Measurements from ENCODE around the gene MBTPS1.

MBTPS1 gene

GRCh38 chr16:84075376-84075775 is 41.4 kb downstream of the MBTPS1 start:
- TF ChIP-seq CSDC2 (CRISPR knock-in tag; IDR thresholded peaks at IDR 0.05) (no peak), TCF4 (CRISPR knock-in tag; IDR thresholded peaks at IDR 0.05; ENCODE audit: borderline replicate concordance) (no peak), ZC3H10 (CRISPR knock-in tag; IDR thresholded peaks at IDR 0.05) (no peak), ZFP30 (CRISPR knock-in tag; IDR thresholded peaks at IDR 0.05) (no peak), RARB (CRISPR knock-in tag; IDR thresholded peaks at IDR 0.05) (no peak), ARNTL (CRISPR knock-in tag; IDR thresholded peaks at IDR 0.05; ENCODE audit: borderline replicate concordance, low read depth) (no peak), GLIS3 (CRISPR knock-in tag; IDR thresholded peaks at IDR 0.05) (no peak), SNAI2 (CRISPR knock-in tag; IDR thresholded peaks at IDR 0.05) (no peak), ESRRG (CRISPR knock-in tag; IDR thresholded peaks at IDR 0.05) (no peak), ZFP3 (CRISPR knock-in tag; IDR thresholded peaks at IDR 0.05) (no peak), OSR1 (CRISPR knock-in tag; IDR thresholded peaks at IDR 0.05) (no peak), CREB5 (CRISPR knock-in tag; IDR thresholded peaks at IDR 0.05; ENCODE audit: low read depth) (no peak), ISL1 (CRISPR knock-in tag; IDR thresholded peaks at IDR 0.05) (no peak), BACH2 (CRISPR knock-in tag; IDR thresholded peaks at IDR 0.05; ENCODE audit: borderline replicate concordance) (no peak), TOX (CRISPR knock-in tag; IDR thresholded peaks at IDR 0.05; ENCODE audit: borderline replicate concordance) (no peak), ZNF70 (CRISPR knock-in tag; IDR thresholded peaks at IDR 0.05) (no peak), POU6F1 (CRISPR knock-in tag; IDR thresholded peaks at IDR 0.05; ENCODE audit: borderline replicate concordance, low read depth) (no peak), PATZ1 (CRISPR knock-in tag; IDR thresholded peaks at IDR 0.05; ENCODE audit: borderline replicate concordance) (no peak), PPARA (CRISPR knock-in tag; IDR thresholded peaks at IDR 0.05; ENCODE audit: borderline replicate concordance) (no peak)
- no peak for ATAC-seq

GRCh38 chr16:84074721-84075120 is 42.0 kb downstream of the MBTPS1 start:
- no peak for TF ChIP-seq CREB5 (CRISPR knock-in tag; IDR thresholded peaks at IDR 0.05; ENCODE audit: low read depth)
- no peak for TF ChIP-seq ISL1 (CRISPR knock-in tag; IDR thresholded peaks at IDR 0.05)
- TF ChIP-seq BACH2 (CRISPR knock-in tag; IDR thresholded peaks at IDR 0.05; ENCODE audit: borderline replicate concordance): no peak
- TF ChIP-seq PATZ1 (CRISPR knock-in tag; IDR thresholded peaks at IDR 0.05; ENCODE audit: borderline replicate concordance): no peak
- no peak for TF ChIP-seq TOX (CRISPR knock-in tag; IDR thresholded peaks at IDR 0.05; ENCODE audit: borderline replicate concordance)
- no peak for ATAC-seq

- peak; percentile 89 for ATAC-seq
- TF ChIP-seq CSDC2 (CRISPR knock-in tag; IDR thresholded peaks at IDR 0.05): no peak
- no peak for TF ChIP-seq TOX (CRISPR knock-in tag; IDR thresholded peaks at IDR 0.05; ENCODE audit: borderline replicate concordance)
- no peak for TF ChIP-seq BACH2 (CRISPR knock-in tag; IDR thresholded peaks at IDR 0.05; ENCODE audit: borderline replicate concordance)
- TF ChIP-seq ZNF565 (CRISPR knock-in tag; conservative IDR thresholded peaks at IDR 0.05; ENCODE audit: low read depth): no peak
- no peak for TF ChIP-seq CSRNP3 (CRISPR knock-in tag; IDR thresholded peaks at IDR 0.05)
- no peak for TF ChIP-seq PPARA (CRISPR knock-in tag; IDR thresholded peaks at IDR 0.05; ENCODE audit: borderline replicate concordance)
- no peak for TF ChIP-seq ZNF70 (CRISPR knock-in tag; IDR thresholded peaks at IDR 0.05)
- TF ChIP-seq ESRRG (CRISPR knock-in tag; IDR thresholded peaks at IDR 0.05): no peak
- TF ChIP-seq POU6F1 (CRISPR knock-in tag; IDR thresholded peaks at IDR 0.05; ENCODE audit: borderline replicate concordance, low read depth): no peak
These were observed 44.7 kb downstream of the MBTPS1 start for GRCh38 chr16:84072014-84072413.
